PC-3 (cell line): ENCODE data around the gene PSAPL1.

Experiments used
- CTCF ChIP-seq: fragments of 300-600 bp; sonication (generic); conservative IDR thresholded peaks from 2 replicates; pipeline ENCODE4 v1.5.1; 2017; ENCODE audit warnings: antibody characterized with exemption, low read depth, mild to moderate bottlenecking, low read length
- EZH2 ChIP-seq: fragments of 300-600 bp; sonication (generic); IDR thresholded peaks from one replicate; pipeline ENCODE4 v1.6.1; 2017; ENCODE audit warnings: antibody characterized with exemption, mild to moderate bottlenecking, low read length; ENCODE audit not compliant: unreplicated experiment

GRCh38 chr4:7463566-7464258 lies 29.0 kb upstream of the PSAPL1 start:
- TF ChIP-seq CTCF (no peak), EZH2 (no peak)
